Measurements from ENCODE around the gene HDAC10. TPM values are rescaled to one million over a fixed set of nuclear protein-coding genes. Genes with fewer than 3 reads are reported as not detected.

The HDAC10 gene
- total RNA-seq, 2 donors from 2014 or later: 55.2 to 60.0 TPM

DNA sequence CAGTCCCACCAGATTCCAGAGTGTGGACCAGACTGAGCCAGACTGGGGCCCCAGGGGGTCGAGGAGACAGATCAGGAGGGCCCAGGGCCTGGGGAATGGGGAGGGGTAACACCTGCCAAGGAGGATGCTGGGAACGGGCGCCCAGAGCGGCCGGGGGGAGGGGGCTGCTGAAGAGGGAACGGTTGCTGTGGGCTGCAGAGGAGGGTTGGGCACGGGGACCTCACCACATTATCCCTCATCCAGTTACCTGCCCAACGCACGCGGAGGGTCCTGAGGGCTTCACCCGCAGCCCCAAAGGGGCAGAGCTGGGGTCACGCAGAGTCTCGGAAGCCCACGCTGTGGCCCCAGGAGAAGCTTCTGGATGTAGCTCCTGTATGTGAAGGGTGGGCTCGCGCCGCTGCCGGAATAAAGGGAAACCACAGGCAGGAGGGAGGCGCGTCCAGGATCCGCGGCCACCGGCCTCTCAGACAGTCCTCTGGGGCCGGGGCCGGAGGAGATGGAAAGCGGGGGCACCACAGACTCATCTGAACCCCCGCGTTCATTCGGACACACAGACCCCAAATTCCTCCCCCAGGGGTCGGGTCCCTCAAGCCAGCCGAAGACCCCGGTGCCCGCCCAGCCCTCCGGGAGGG, 51.1 kb downstream of the HDAC10 start:
- TF ChIP-seq, protein P1, sequence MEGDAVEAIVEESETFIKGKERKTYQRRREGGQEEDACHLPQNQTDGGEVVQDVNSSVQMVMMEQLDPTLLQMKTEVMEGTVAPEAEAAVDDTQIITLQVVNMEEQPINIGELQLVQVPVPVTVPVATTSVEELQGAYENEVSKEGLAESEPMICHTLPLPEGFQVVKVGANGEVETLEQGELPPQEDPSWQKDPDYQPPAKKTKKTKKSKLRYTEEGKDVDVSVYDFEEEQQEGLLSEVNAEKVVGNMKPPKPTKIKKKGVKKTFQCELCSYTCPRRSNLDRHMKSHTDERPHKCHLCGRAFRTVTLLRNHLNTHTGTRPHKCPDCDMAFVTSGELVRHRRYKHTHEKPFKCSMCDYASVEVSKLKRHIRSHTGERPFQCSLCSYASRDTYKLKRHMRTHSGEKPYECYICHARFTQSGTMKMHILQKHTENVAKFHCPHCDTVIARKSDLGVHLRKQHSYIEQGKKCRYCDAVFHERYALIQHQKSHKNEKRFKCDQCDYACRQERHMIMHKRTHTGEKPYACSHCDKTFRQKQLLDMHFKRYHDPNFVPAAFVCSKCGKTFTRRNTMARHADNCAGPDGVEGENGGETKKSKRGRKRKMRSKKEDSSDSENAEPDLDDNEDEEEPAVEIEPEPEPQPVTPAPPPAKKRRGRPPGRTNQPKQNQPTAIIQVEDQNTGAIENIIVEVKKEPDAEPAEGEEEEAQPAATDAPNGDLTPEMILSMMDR (IDR thresholded peaks at IDR 0.05): no peak
- DNase-seq (ENCODE audit: low spot score): no peak
- H3K27ac ChIP-seq: peak overlapping the region; percentile 68 to 83
- no peaks in the 10 kb centered on the region for H3K27me3 ChIP-seq (replicated peaks; ENCODE audit: insufficient read depth)
- ATAC-seq (ENCODE audit: insufficient number of reproducible peaks, low FRiP score, low read depth): no peak
- H3K36me3 ChIP-seq: no peaks in the 10 kb centered on the region
- H3K9me3 ChIP-seq: no peaks in the 10 kb centered on the region
- peak overlapping the region; percentile 97 for H3K4me3 ChIP-seq
- H3K4me1 ChIP-seq (ENCODE audit: control insufficient read depth in 1 of 2, low read depth in 2 of 2): peaks cover 17 to 28% of the 10 kb centered on the region in 2 donors

DNA sequence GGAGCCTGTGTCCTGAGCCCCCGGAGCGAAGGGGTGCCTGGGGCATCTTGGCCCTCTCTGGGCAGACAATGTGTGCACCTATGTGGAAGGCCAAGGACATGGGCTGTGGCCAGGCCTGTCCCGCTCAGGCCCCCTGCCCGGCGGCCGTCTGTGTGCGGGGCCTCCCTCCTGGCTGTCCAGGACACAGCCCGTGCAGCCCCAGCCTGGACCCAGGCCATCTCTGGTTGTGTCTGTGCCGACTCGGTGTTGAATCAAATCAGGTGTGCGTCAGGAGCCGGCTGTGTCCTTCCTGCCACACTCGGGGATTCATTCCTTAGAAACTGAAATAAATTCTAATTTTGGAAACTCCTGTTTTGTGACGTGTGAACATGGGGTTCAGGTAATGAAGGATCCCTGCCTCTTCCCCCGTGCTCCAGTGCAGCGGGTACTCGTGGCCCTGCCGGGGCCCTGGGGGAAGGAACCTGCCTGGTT, 51.8 kb downstream of the HDAC10 start:
- Histone ChIP-seq H3K4me3 (peak overlapping the region; percentile 97), H3K27me3 (replicated peaks; ENCODE audit: insufficient read depth) (no peaks in the 10 kb centered on the region), H3K9me3 (no peaks in the 10 kb centered on the region), H3K27ac (peak overlapping the region in 1 of 2 donors; percentile 83), H3K4me1 (ENCODE audit: control insufficient read depth in 1 of 2, low read depth in 2 of 2) (peaks cover 17 to 28% of the 10 kb centered on the region in 2 donors), H3K36me3 (peaks cover 5% of the 10 kb centered on the region)
- ATAC-seq (ENCODE audit: insufficient number of reproducible peaks, low FRiP score, low read depth) (no peak), DNase-seq (ENCODE audit: low spot score) (no peak)
- TF ChIP-seq, protein P1 (IDR thresholded peaks at IDR 0.05): no peak

DNA sequence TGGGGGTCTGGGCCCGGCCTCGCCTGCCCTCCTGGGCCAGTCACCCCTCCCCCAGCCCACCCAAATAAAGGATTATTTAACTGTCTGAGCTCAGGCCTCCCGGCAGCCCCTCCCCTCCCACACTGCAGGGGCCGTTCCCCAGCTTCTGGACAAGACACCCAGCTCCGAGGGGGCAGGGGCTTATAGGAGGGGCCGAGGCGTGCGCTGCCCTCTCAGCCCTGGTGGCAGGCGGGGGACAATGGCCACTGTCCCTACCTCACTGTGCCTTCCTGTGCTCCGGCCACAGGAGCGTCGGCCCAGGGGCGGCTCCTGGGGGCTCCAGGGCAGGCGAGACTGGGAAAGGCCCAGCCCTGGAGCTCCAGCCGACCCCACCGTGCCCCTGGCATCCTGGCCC, 52.4 kb downstream of the HDAC10 start:
- Histone ChIP-seq H3K27me3 (replicated peaks; ENCODE audit: insufficient read depth) (no peaks in the 10 kb centered on the region), H3K4me3 (no peak overlapping the region), H3K9me3 (no peaks in the 10 kb centered on the region), H3K36me3 (peaks cover 8% of the 10 kb centered on the region), H3K27ac (no peak overlapping the region), H3K4me1 (ENCODE audit: control insufficient read depth in 1 of 2, low read depth in 2 of 2) (peaks cover 17 to 28% of the 10 kb centered on the region in 2 donors)
- DNase-seq (ENCODE audit: low spot score) (no peak), ATAC-seq (ENCODE audit: insufficient number of reproducible peaks, low FRiP score, low read depth) (no peak)
- TF ChIP-seq, protein P1 (IDR thresholded peaks at IDR 0.05): no peak

DNA sequence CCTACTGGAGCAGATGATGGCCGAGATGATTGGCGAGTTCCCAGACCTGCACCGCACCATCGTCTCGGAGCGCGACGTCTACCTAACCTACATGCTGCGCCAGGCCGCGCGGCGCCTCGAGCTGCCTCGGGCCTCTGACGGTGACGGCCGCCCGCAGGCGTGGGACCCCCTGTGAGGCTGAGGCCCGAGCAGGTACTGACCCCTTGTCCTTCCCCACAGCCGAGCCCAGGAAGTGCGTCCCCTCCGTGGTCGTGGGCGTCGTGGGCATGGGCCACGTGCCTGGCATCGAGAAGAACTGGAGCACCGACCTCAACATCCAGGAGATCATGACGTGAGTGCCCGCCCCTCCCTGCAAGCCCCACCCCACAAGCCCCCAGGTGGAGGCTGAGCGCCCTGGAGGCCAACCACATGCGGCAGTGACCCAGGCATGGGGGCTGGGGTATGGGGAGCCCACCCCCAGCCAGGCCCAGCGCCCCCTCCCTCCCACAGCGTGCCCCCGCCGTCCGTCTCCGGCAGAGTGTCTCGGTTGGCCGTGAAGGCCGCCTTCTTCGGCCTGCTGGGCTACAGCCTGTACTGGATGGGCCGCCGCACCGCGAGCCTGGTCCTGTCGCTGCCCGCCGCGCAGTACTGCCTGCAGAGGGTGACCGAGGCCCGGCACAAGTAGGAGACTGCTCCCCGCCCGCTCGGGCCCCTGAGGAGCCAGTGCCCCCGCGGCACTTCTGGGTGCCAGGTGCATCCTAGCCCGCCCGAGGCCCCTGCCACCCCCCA, 53.0 kb downstream of the HDAC10 start:
- H3K27ac ChIP-seq: no peak overlapping the region
- H3K4me1 ChIP-seq (ENCODE audit: control insufficient read depth in 1 of 2, low read depth in 2 of 2): peaks cover 17 to 28% of the 10 kb centered on the region in 2 donors
- TF ChIP-seq, protein P1 (IDR thresholded peaks at IDR 0.05): no peak
- ATAC-seq (ENCODE audit: insufficient number of reproducible peaks, low FRiP score, low read depth) (no peak), DNase-seq (ENCODE audit: low spot score) (no peak)
- H3K4me3 ChIP-seq: no peak overlapping the region
- no peaks in the 10 kb centered on the region for H3K9me3 ChIP-seq
- H3K36me3 ChIP-seq: peaks cover 8% of the 10 kb centered on the region
- no peaks in the 10 kb centered on the region for H3K27me3 ChIP-seq (replicated peaks; ENCODE audit: insufficient read depth)

DNA sequence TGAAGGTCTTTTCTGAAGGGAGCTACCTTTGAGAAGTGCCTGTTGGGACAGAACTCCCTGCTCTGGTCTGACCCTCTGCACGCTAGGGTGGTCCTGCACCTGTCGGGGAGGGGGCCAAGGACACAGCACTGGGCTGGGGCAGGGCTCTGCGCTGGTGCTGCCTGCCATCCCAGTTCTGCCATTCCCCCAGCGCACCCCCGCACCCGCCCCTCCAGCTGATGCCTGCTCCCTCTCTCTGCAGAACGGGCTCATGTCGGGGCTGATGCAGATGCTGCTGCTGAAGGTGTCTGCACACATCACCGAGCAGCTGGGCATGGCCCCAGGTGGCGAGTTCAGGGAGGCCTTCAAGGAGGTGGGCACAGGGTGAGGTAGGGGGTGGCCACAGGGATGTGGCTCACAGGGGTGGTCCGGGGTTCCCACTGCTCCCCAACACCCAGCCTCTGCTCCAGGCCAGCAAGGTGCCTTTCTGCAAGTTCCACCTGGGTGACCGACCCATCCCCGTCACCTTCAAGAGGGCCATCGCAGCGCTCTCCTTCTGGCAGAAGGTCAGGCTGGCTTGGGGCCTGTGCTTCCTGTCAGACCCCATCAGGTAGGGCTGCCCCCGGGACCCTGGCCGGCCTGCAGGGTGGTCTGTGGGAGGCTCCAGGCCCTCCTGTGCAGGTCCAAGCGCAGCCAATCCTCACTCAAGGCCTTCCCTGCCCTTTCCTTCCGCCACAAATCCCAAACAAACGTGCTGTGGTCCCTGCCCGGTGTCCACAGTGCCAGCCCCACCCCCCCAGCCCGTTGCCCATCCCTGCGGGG, 53.9 kb downstream of the HDAC10 start:
- H3K4me3 ChIP-seq: no peak overlapping the region
- no peak for DNase-seq (ENCODE audit: low spot score)

More for the DNA sequence above, 53.9 kb downstream of the HDAC10 start:
- H3K4me1 ChIP-seq (ENCODE audit: control insufficient read depth in 1 of 2, low read depth in 2 of 2): peaks cover 11 to 22% of the 10 kb centered on the region in 2 donors
- H3K27ac ChIP-seq: no peak overlapping the region
- no peaks in the 10 kb centered on the region for H3K9me3 ChIP-seq
- H3K36me3 ChIP-seq: peaks cover 8% of the 10 kb centered on the region
- H3K27me3 ChIP-seq (replicated peaks; ENCODE audit: insufficient read depth): no peaks in the 10 kb centered on the region
- ATAC-seq (ENCODE audit: insufficient number of reproducible peaks, low FRiP score, low read depth): no peak
- TF ChIP-seq, protein P1 (IDR thresholded peaks at IDR 0.05): no peak
